ENCODE data around the gene GARS1. TPM values are rescaled to one million over a fixed set of nuclear protein-coding genes. Genes with fewer than 3 reads are reported as not detected.

The GARS1 gene
- total RNA-seq, 1 donor from 2014 or later, result 42.3 TPM

GRCh38 chr7:30661926-30662325, 67.2 kb downstream of the GARS1 start:
- H3K4me3 ChIP-seq, result no peak overlapping the region
- no peaks in the 10 kb centered on the region for H3K4me1 ChIP-seq
- H3K27ac ChIP-seq (replicated peaks), result no peak overlapping the region
- intact Hi-C loops (cut with micrococcal nuclease), result no loop called here
- no peak for DNase-seq
- H3K27me3 ChIP-seq (ENCODE audit: low read depth), result peaks cover 29% of the 10 kb centered on the region
- H3K36me3 ChIP-seq, result no peaks in the 10 kb centered on the region
- TF ChIP-seq, protein P1, sequence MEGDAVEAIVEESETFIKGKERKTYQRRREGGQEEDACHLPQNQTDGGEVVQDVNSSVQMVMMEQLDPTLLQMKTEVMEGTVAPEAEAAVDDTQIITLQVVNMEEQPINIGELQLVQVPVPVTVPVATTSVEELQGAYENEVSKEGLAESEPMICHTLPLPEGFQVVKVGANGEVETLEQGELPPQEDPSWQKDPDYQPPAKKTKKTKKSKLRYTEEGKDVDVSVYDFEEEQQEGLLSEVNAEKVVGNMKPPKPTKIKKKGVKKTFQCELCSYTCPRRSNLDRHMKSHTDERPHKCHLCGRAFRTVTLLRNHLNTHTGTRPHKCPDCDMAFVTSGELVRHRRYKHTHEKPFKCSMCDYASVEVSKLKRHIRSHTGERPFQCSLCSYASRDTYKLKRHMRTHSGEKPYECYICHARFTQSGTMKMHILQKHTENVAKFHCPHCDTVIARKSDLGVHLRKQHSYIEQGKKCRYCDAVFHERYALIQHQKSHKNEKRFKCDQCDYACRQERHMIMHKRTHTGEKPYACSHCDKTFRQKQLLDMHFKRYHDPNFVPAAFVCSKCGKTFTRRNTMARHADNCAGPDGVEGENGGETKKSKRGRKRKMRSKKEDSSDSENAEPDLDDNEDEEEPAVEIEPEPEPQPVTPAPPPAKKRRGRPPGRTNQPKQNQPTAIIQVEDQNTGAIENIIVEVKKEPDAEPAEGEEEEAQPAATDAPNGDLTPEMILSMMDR (IDR thresholded peaks at IDR 0.05; ENCODE audit: borderline replicate concordance), result no peak
- H3K9me3 ChIP-seq (replicated peaks), result no peaks in the 10 kb centered on the region

- no peaks in the 10 kb centered on the region for H3K36me3 ChIP-seq
- TF ChIP-seq, protein P1 (IDR thresholded peaks at IDR 0.05; ENCODE audit: borderline replicate concordance), result no peak
- no peak overlapping the region for H3K27ac ChIP-seq (replicated peaks)
- H3K4me3 ChIP-seq, result no peak overlapping the region
- no peak for DNase-seq
- intact Hi-C loops (cut with micrococcal nuclease), result no loop called here
- H3K4me1 ChIP-seq, result no peaks in the 10 kb centered on the region
- H3K9me3 ChIP-seq (replicated peaks), result no peaks in the 10 kb centered on the region
- peaks cover 29% of the 10 kb centered on the region for H3K27me3 ChIP-seq (ENCODE audit: low read depth)
Observed at GRCh38 chr7:30662431-30662939, 67.8 kb downstream of the GARS1 start.

DNA sequence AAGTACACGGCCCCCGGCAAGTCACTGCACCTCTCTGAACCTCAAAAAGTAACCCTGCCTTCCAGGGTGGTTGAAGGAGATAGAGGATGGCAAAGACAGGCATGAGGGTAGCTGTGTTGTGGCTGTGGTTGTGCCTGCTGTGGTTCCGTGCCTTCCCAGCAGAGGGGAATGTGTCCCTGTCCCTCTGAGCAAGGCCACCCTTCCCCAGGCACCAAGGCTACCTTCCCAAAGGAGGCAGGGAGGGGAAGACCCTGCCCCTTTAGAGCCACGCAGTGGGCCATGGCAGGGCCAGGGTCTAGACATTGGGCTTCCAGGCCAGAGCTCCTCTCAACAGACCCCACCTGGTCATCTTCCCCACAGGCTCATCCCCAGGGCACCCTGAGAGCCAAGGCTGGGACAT, 68.7 kb downstream of the GARS1 start:
- TF ChIP-seq, protein P1 (IDR thresholded peaks at IDR 0.05; ENCODE audit: borderline replicate concordance), result no peak
- intact Hi-C loops (cut with micrococcal nuclease), result no loop called here
- H3K27ac ChIP-seq (replicated peaks), result no peak overlapping the region
- no peak overlapping the region for H3K4me3 ChIP-seq
- no peaks in the 10 kb centered on the region for H3K9me3 ChIP-seq (replicated peaks)
- H3K27me3 ChIP-seq (ENCODE audit: low read depth), result peaks cover 29% of the 10 kb centered on the region
- no peaks in the 10 kb centered on the region for H3K4me1 ChIP-seq
- DNase-seq, result no peak
- no peaks in the 10 kb centered on the region for H3K36me3 ChIP-seq

GRCh38 chr7:30664184-30664885, 69.7 kb downstream of the GARS1 start:
- Histone ChIP-seq H3K4me3 (no peak overlapping the region), H3K9me3 (replicated peaks) (no peaks in the 10 kb centered on the region), H3K27me3 (ENCODE audit: low read depth) (peaks cover 32% of the 10 kb centered on the region), H3K36me3 (no peaks in the 10 kb centered on the region), H3K4me1 (no peaks in the 10 kb centered on the region), H3K27ac (replicated peaks) (no peak overlapping the region)
- DNase-seq, result no peak
- TF ChIP-seq, protein P1 (IDR thresholded peaks at IDR 0.05; ENCODE audit: borderline replicate concordance), result no peak
- intact Hi-C loops (cut with micrococcal nuclease), result no loop called here

GRCh38 chr7:30665043-30665442, 70.4 kb downstream of the GARS1 start:
- Histone ChIP-seq H3K4me1 (no peaks in the 10 kb centered on the region), H3K27ac (replicated peaks) (no peak overlapping the region), H3K4me3 (no peak overlapping the region), H3K9me3 (replicated peaks) (no peaks in the 10 kb centered on the region), H3K36me3 (no peaks in the 10 kb centered on the region), H3K27me3 (ENCODE audit: low read depth) (peaks cover 37% of the 10 kb centered on the region)
- no peak for DNase-seq
- intact Hi-C loops (cut with micrococcal nuclease), result no loop called here
- TF ChIP-seq, protein P1 (IDR thresholded peaks at IDR 0.05; ENCODE audit: borderline replicate concordance), result no peak

Data from left ventricle myocardium inferior (tissue), 1 donor.